Measurements from ENCODE around the gene SLC13A4.

The SLC13A4 gene

DNA sequence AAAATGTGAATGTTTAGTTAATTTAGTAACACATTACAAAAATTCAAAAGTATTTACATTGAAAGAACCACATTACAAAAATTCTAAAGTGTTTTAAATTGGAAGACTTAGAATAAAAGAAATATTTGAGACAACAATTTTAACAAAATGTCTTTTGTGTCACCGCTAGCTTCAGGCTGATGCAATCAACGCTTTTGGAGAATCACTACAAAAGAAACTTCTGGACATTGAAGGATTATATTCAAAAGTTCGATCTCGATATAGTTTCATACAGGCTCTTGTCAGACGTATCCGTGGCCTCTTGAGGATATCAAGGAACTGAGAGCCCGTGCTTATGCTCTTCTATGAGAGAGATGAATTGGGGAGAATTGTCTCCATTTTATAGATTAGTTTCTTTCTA is 79.8 kb downstream of the SLC13A4 start:
- Histone ChIP-seq H3K79me1 (ENCODE audit: low read length) (no peaks in the 10 kb centered on the region), H2BK5ac (ENCODE audit: low read depth, low read length, poor library complexity) (no peak overlapping the region), H2AFZ (ENCODE audit: insufficient read depth, low read length, poor library complexity) (no peak overlapping the region), H3K27ac (ENCODE audit: low read depth, low read length) (no peak overlapping the region), H4K8ac (ENCODE audit: low read depth, low read length) (no peak overlapping the region), H3K4me2 (ENCODE audit: low read length) (no peak overlapping the region), H4K12ac (ENCODE audit: low read depth, low read length) (no peak overlapping the region), H3K9me3 (ENCODE audit: insufficient read depth, low read depth, low read length) (no peaks in the 10 kb centered on the region), H2BK12ac (ENCODE audit: low read length) (no peak overlapping the region), H3K23ac (ENCODE audit: low read length) (no peak overlapping the region), H3K4me1 (ENCODE audit: control insufficient read depth in 1 of 2, insufficient read depth in 2 of 2, low read length in 2 of 2) (peaks cover 3 to 7% of the 10 kb centered on the region in 2 experiments), H3K79me2 (ENCODE audit: control insufficient read depth, insufficient read depth, low read length, poor library complexity) (no peaks in the 10 kb centered on the region), H3K36me3 (ENCODE audit: control insufficient read depth in 1 of 2, insufficient read depth in 2 of 2, low read length in 2 of 2) (peaks cover 8 to 19% of the 10 kb centered on the region in 2 experiments), H2BK120ac (ENCODE audit: insufficient read depth, low read length, poor library complexity) (no peak overlapping the region), H3K4ac (ENCODE audit: low read depth, low read length) (no peak overlapping the region), H3K14ac (ENCODE audit: low read length) (no peak overlapping the region), H2AK5ac (ENCODE audit: low read length) (no peak overlapping the region), H3K27me3 (ENCODE audit: insufficient read depth, low read length) (no peaks in the 10 kb centered on the region), H3K18ac (ENCODE audit: low read length) (no peak overlapping the region), H3K4me3 (ENCODE audit: low read depth, low read length) (no peak overlapping the region), H4K91ac (ENCODE audit: low read depth, low read length) (no peak overlapping the region), H3K9ac (ENCODE audit: low read length) (no peak overlapping the region)
- no CpG with 5 or more reads among the region's 7 CpGs for WGBS (ENCODE audit: extremely low coverage, insufficient coverage, insufficient read length)
- DNase-seq = no peak

DNA sequence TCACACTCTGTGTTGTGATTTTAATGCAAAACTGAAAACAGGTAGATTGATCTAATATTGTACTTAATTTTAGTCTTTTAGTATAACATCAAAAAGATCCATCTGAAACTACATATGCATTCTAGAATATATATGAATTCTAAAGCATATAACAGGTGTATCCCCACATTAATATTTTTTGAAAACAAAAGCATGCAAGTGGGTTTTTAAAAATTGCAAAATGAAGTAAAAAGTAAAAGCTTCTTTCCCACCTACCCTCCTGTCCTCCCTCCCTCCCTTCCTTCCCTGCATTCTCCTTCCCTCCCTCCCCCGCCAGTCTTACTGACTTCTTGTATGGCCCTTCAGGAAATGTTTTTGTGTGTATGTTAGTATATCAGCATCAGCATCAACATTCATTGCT is 80.2 kb downstream of the SLC13A4 start:
- Histone ChIP-seq H3K4me1 (ENCODE audit: control insufficient read depth in 1 of 2, insufficient read depth in 2 of 2, low read length in 2 of 2) (peaks cover 3 to 7% of the 10 kb centered on the region in 2 experiments), H3K9me3 (ENCODE audit: insufficient read depth, low read depth, low read length) (no peaks in the 10 kb centered on the region), H3K79me1 (ENCODE audit: low read length) (no peaks in the 10 kb centered on the region), H3K79me2 (ENCODE audit: control insufficient read depth, insufficient read depth, low read length, poor library complexity) (no peaks in the 10 kb centered on the region), H3K23ac (ENCODE audit: low read length) (no peak overlapping the region), H3K27me3 (ENCODE audit: insufficient read depth, low read length) (no peaks in the 10 kb centered on the region), H3K27ac (ENCODE audit: low read depth, low read length) (no peak overlapping the region), H3K4ac (ENCODE audit: low read depth, low read length) (no peak overlapping the region), H2BK120ac (ENCODE audit: insufficient read depth, low read length, poor library complexity) (no peak overlapping the region), H4K91ac (ENCODE audit: low read depth, low read length) (no peak overlapping the region), H4K12ac (ENCODE audit: low read depth, low read length) (no peak overlapping the region), H3K36me3 (ENCODE audit: control insufficient read depth in 1 of 2, insufficient read depth in 2 of 2, low read length in 2 of 2) (peaks cover 8 to 22% of the 10 kb centered on the region in 2 experiments), H2BK12ac (ENCODE audit: low read length) (no peak overlapping the region), H3K18ac (ENCODE audit: low read length) (no peak overlapping the region), H2BK5ac (ENCODE audit: low read depth, low read length, poor library complexity) (no peak overlapping the region), H3K4me3 (ENCODE audit: low read depth, low read length) (no peak overlapping the region), H3K14ac (ENCODE audit: low read length) (no peak overlapping the region), H2AK5ac (ENCODE audit: low read length) (no peak overlapping the region), H2AFZ (ENCODE audit: insufficient read depth, low read length, poor library complexity) (no peak overlapping the region), H4K8ac (ENCODE audit: low read depth, low read length) (no peak overlapping the region), H3K4me2 (ENCODE audit: low read length) (no peak overlapping the region), H3K9ac (ENCODE audit: low read length) (no peak overlapping the region)
- WGBS (ENCODE audit: extremely low coverage, insufficient coverage, insufficient read length) = no CpG with 5 or more reads among the region's 1 CpG
- no peak for DNase-seq

DNA sequence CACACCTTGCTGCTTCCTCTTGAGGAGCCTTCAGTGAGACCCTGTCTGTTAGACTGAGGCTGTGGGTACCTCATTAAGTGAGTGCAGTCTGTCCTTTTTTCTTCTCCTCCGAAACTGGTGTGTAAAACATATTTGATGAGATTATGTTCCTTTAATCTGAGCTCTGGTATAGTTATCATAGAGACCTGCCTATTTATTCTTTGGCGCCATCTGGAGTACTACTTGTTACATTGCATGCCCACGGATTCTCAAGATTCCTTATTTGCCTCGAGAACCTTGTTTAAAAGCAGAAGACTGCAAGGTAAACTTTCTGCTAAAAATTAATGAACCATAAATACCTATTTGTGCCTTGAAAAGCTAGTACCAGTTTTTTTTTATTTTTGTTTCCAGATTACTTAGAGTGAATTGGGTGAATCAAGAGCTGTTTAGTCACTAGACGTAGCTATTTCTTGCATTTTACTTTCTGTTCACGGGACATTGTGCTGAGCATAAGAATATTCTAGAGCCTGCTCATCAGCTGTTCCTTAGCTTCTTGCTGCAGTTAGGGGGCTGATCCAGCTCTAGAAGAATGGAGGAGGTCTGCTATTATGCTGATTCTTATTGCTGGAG is 82.6 kb downstream of the SLC13A4 start:
- H3K9me3 ChIP-seq (ENCODE audit: insufficient read depth, low read depth, low read length) = no peaks in the 10 kb centered on the region
- no peak overlapping the region for H3K4ac ChIP-seq (ENCODE audit: low read depth, low read length)
- H3K27ac ChIP-seq (ENCODE audit: low read depth, low read length) = no peak overlapping the region
- H3K4me1 ChIP-seq (ENCODE audit: control insufficient read depth in 1 of 2, insufficient read depth in 2 of 2, low read length in 2 of 2) = peaks cover 0 to 3% of the 10 kb centered on the region in 2 experiments
- no peak overlapping the region for H2BK120ac ChIP-seq (ENCODE audit: insufficient read depth, low read length, poor library complexity)
- no peak overlapping the region for H2BK12ac ChIP-seq (ENCODE audit: low read length)
- peak; percentile 9 to 77 for DNase-seq
- no peak overlapping the region for H2AFZ ChIP-seq (ENCODE audit: insufficient read depth, low read length, poor library complexity)
- H3K23ac ChIP-seq (ENCODE audit: low read length) = no peak overlapping the region
- no peaks in the 10 kb centered on the region for H3K79me1 ChIP-seq (ENCODE audit: low read length)
- peaks cover 18 to 31% of the 10 kb centered on the region in 2 experiments for H3K36me3 ChIP-seq (ENCODE audit: control insufficient read depth in 1 of 2, insufficient read depth in 2 of 2, low read length in 2 of 2)
- WGBS (ENCODE audit: extremely low coverage, insufficient coverage, insufficient read length) = no CpG with 5 or more reads among the region's 6 CpGs
- H4K12ac ChIP-seq (ENCODE audit: low read depth, low read length) = no peak overlapping the region
- H2BK5ac ChIP-seq (ENCODE audit: low read depth, low read length, poor library complexity) = no peak overlapping the region
- no peak overlapping the region for H3K4me2 ChIP-seq (ENCODE audit: low read length)
- no peak overlapping the region for H3K9ac ChIP-seq (ENCODE audit: low read length)
- no peak overlapping the region for H4K91ac ChIP-seq (ENCODE audit: low read depth, low read length)
- no peak overlapping the region for H4K8ac ChIP-seq (ENCODE audit: low read depth, low read length)
- no peak overlapping the region for H2AK5ac ChIP-seq (ENCODE audit: low read length)
- H3K4me3 ChIP-seq (ENCODE audit: low read depth, low read length) = no peak overlapping the region
- no peak overlapping the region for H3K14ac ChIP-seq (ENCODE audit: low read length)
- no peaks in the 10 kb centered on the region for H3K27me3 ChIP-seq (ENCODE audit: insufficient read depth, low read length)
- no peaks in the 10 kb centered on the region for H3K79me2 ChIP-seq (ENCODE audit: control insufficient read depth, insufficient read depth, low read length, poor library complexity)
- no peak overlapping the region for H3K18ac ChIP-seq (ENCODE audit: low read length)

DNA sequence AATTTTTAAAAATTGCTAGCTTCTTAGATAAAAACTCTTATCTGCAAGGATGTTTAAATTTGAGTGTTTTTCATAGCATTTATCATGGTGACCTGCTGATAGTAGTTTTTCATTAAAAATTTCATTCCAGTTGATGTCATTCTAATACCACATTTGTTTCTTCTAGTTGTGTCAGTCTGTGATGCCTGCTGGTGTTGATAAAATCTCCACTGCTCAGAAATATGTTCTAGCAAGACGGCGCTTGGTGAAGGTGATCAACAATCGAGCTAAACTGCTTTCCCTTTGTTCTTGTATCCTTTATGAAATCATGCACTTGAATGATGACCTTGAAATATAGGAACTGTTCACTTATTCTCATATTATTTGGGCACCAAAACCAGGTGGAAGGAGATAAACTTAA is 83.3 kb downstream of the SLC13A4 start:
- no peak overlapping the region for H4K8ac ChIP-seq (ENCODE audit: low read depth, low read length)
- no peak overlapping the region for H2AFZ ChIP-seq (ENCODE audit: insufficient read depth, low read length, poor library complexity)
- H2AK5ac ChIP-seq (ENCODE audit: low read length) = no peak overlapping the region
- peak in 1 of 2 donors; percentile 21 for DNase-seq
- H3K79me1 ChIP-seq (ENCODE audit: low read length) = no peaks in the 10 kb centered on the region
- no peak overlapping the region for H2BK12ac ChIP-seq (ENCODE audit: low read length)
- H2BK5ac ChIP-seq (ENCODE audit: low read depth, low read length, poor library complexity) = no peak overlapping the region
- no peak overlapping the region for H4K91ac ChIP-seq (ENCODE audit: low read depth, low read length)
- H3K4me2 ChIP-seq (ENCODE audit: low read length) = no peak overlapping the region
- no peaks in the 10 kb centered on the region for H3K27me3 ChIP-seq (ENCODE audit: insufficient read depth, low read length)
- no peak overlapping the region for H3K9ac ChIP-seq (ENCODE audit: low read length)
- H3K9me3 ChIP-seq (ENCODE audit: insufficient read depth, low read depth, low read length) = no peaks in the 10 kb centered on the region
- H3K23ac ChIP-seq (ENCODE audit: low read length) = no peak overlapping the region
- no peak overlapping the region for H3K18ac ChIP-seq (ENCODE audit: low read length)
- no peaks in the 10 kb centered on the region for H3K4me1 ChIP-seq (ENCODE audit: control insufficient read depth in 1 of 2, insufficient read depth in 2 of 2, low read length in 2 of 2)
- peaks cover 18 to 33% of the 10 kb centered on the region in 2 experiments for H3K36me3 ChIP-seq (ENCODE audit: control insufficient read depth in 1 of 2, insufficient read depth in 2 of 2, low read length in 2 of 2)
- no peak overlapping the region for H3K27ac ChIP-seq (ENCODE audit: low read depth, low read length)
- H3K4me3 ChIP-seq (ENCODE audit: low read depth, low read length) = no peak overlapping the region
- no peak overlapping the region for H2BK120ac ChIP-seq (ENCODE audit: insufficient read depth, low read length, poor library complexity)
- H3K79me2 ChIP-seq (ENCODE audit: control insufficient read depth, insufficient read depth, low read length, poor library complexity) = no peaks in the 10 kb centered on the region
- WGBS (ENCODE audit: extremely low coverage, insufficient coverage, insufficient read length) = no CpG with 5 or more reads among the region's 3 CpGs
- no peak overlapping the region for H4K12ac ChIP-seq (ENCODE audit: low read depth, low read length)
- H3K4ac ChIP-seq (ENCODE audit: low read depth, low read length) = no peak overlapping the region
- no peak overlapping the region for H3K14ac ChIP-seq (ENCODE audit: low read length)
